ENCODE data around the gene TTC27.

Gene TTC27

DNA sequence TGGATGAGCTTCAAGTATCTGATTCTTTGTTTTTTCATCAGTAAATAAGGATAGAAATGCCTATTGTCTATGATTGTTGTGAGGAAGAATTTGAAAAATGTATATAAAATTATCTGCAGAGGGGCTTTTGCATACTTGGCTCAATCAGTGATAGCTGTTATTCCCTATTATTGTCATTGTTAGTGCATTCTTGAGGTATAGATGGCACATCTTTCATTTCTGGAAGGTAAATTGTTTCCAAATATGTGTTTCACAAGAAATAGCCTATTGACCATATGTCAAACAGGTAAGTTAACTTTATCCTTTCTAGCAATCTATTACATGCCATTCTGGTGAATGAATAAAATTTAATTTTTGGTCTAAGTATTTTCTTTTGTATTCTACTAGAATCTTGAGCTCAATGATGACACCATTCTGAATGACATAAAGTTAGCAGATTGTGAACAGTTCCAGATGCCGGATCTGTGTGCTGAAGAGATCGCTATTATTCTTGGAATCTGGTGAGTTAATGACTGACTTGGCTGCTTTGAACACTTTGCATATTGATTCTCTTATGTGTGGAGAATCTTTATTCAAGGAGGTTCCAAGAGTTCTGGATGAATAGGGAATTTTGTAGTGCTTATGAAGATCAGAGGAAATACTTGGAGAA is 44.2 kb downstream of the TTC27 start:
- peak; percentile 52 for DNase-seq

DNA sequence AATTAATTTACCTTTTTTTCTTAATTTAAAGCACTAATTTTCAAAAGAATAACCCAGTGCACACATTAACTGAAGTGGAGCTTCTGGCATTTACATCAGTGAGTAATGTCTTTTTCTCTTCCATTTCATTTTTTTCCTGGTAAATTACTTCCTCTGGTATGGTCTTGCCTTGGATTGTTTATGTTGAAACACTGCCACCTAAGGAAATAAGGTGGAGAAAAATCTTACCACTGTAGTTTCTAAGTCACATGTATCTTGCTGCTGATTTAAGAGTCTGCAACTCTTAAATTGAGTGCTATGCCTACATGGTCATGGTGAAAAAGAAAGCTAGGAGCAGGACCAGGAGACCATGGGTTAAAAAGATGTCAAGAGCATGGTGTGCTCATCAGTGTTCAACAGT is 51.0 kb downstream of the TTC27 start:
- DNase-seq: peak; percentile 83

DNA sequence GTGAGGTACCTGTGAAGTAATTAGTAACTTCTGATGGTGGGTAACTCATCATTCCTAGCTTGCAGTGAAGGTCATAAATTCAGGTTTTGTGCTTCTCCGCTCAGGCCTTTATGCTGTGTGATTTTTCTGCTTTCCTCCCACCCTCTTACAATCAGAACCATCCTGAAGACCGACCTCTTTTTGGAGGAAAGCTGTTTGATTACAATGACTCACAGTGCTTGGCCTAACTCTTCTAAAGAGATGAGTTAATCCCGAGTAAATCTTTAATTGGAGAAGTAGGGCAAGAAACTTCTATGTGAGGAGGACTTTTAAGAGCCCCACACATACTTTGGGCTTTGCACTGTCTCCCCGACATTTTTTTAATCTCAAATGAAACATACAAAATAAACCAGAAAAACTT is 53.1 kb downstream of the TTC27 start:
- DNase-seq: no peak

DNA sequence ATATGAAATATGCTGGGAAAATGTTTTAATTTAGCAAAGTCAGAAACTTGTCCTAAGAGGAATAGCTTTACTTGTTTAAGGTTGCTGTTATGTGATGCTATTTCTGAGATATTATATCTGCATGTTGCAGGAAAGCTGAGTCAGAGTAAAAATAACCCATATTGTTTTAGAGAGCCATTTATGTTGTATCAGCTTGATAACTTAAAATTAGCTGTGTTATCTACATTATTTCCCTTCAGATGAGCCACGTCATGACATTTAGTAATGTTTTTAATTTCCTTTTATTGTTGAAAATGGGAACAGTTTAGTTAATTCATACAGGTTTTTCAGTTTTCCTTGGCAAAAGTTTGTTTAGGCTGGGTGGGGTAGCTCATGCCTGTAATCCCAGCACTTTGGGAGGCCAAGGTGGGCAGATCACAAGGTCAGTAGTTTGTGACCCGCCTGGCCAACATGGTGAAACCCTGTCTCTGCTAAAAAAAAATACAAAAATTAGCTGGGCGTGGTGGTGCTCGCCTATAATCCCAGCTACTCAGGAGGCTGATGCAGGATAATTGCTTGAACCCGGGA is 55.8 kb downstream of the TTC27 start:
- DNase-seq: no peak

DNA sequence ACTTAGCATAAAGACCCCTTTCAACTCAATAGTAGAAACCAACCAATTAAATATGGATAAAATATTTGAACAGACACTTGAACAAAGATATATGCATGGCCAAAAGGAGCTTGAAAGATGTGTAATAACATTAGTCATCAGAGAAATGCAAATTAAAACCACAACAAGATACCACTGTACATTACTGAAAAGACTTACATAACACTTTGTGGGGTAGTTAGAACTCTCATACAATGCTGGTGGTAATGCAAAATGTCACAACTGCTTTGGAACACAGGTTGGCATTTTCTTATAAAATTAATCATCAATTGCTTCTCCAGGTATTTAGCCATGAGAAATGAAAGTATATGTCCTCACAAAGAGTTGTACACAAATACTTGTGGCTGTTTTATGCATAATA is 60.7 kb downstream of the TTC27 start:
- peak; percentile 75 for DNase-seq

DNA sequence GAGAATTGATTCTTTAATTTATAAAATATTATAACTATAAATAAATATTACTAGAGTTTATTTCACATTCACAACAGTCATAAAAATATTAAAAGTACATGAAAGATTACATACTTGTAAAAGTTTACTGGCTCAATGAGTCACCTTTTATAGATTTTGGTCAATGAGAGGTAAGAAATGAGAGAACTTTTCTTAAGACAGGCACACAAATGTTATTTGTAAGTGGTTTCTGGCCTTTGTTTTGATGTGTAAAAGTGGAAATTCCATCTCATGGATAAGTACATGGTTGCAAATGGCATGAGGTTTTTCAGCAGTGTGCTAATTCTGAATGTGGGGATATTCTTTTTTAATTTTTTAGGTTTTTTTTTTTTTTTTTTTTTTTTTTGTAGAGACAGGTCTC is 63.8 kb downstream of the TTC27 start:
- DNase-seq: no peak

DNA sequence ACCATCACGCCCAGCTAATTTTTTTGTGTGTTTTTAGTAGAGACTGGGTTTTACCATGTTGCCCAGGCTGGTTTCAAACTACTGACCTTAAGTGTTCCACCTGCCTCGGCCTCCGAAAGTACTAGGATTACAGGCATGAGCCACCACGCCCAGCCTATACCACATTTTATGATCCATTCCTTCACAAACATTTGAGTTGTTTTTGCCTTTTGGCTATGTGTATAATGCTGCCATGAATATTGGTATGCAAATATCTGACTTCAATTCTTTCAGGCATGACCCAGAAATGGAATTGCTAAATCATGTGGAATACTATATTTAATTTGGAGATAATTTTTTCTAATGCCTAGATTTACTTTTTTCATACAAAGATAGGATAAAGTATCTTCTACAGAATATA is 68.6 kb downstream of the TTC27 start:
- no peak for DNase-seq

DNA sequence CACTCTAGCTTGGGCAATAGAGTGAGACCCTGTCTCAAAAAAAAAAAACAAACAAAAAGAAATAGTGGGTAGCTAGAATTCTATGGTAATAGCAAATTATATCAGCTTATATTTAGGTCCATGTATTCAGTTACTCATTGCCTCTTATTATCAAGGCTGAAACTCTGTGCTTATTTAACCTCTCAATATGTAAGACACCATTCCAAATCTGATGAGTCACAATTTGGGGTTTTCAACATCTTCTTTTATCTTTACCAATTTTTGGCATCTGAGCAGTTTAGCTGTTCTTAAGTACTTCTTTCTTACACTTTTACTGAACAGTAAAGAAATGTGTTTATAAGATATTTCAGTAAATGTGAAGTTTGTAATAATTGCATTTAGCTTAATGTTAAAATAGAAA is 69.3 kb downstream of the TTC27 start:
- DNase-seq: peak; percentile 85

DNA sequence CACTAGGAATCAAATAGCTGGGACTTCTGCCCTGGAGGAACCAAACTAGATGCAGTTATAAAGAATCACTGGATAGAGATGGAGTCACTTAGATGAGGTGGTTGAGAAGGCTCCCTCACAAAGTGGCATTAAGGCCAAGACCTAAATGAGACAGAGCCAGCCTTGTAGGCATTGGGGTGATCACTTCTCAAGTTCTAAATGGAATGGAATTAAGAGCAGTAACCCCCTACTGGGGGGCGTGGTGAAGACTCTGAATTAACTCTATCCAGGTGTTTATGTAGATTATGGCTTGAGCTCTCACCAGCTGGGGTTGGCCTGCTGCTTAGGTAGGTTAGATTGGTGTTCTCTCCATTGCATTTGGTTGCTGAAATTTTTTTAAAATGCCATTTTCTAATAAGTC is 71.3 kb downstream of the TTC27 start:
- no peak for DNase-seq

DNA sequence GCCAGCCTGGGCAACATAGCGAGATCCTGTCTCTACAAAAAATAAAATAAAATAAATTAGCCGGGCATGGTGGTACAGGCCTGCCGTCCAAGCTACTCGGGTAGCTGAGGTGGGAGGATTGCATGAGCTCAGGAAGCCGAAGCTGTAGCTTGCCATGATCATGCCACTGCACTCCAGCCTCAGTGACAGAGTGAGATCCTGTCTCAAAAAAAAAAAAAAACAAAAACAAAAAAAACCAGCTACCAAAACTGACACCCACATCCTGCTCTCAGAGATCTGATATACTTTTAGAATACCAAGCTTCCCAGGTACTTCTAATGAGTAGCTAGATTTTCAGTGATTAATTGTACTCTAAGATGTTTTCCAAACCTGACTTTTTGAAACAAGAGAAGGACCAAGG is 74.0 kb downstream of the TTC27 start:
- DNase-seq: no peak

DNA sequence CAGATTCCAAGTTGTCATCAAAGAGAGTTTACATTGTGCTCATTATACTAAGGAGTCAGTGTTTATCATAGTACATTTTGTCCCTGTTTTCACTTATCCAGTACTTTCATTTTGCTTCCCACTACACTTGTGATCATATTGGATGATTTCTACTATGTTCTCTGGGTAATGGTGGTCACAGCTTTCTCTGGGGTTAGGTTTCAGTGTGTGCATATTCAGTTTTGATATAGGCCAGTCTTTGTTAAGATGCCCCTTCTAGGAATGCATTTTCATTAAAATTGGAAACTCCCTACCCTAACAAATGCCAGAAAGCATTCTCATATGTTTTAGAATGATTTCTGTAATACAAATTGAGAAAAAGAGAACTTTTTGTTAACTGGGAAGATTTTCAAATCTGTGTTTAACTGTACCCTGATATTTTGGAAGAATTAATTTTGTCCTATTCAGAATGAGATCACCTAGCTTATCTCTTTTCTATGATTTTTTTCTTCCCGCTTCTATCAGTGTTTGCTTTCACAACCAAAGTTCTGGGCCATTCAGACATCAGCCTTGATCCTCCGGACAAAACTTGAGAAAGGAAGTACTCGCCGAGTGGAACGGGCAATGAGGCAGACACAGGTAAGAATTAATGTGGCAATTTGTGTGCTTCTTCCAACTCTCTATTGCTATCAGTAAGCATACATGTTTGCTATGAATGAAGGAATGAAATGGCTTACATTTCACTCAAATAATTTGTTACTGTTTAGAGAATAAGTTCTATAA is 74.6 kb downstream of the TTC27 start:
- no peak for DNase-seq

DNA sequence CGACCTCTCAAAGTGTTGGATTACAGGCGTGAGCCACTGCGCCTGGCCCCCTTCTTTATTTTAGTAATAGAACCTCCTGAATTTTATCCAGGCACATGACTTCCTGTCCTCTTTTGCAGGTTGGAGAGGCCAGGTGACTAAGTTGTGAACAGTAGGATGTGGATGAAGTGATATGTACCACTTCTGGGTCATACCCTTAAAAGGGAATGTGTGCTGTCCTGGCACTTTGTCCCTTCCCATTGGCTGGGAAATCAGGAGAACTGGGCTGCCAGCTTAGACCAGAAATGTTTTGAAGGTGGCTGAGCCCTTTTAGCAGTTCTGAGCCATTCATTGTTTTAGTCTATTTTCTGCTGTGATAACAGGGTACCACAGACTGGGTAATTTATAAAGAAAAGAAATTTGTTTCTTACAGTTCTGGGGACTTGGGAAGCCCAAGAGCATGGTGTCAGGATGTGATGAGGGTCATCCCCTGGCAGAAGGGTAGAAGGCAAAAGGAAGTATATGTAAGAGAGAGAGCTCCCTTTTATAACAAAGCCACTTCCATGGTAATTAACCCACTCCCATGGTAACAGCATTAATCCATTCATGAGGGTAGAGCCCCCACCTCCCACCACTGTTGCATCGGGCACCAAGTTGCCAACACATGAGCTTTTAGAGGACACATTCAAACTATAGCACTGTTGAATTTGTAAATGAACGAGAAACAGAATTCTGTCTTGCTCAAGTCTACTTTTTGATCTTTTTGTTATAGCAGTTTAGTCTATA is 79.1 kb downstream of the TTC27 start:
- no peak for DNase-seq

DNA sequence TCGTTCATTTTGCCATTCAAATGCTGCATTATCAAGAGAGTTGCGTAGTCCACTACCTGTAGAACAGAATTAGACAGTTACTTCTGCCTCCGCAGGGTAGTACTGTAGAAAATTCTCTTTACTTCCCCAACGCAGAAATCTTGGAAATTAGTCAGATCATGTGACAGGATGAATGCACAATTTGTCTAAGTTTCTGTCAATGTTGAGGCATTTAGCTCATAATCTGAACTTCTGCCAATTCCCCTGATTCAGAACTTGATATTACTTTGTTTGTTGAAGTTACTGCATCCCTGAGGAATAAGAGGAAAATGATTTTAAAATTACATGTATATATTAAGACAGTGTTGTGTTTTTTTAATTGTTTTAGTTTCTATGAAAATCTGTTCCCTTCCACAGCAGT is 83.4 kb downstream of the TTC27 start:
- DNase-seq: peak; percentile 94

DNA sequence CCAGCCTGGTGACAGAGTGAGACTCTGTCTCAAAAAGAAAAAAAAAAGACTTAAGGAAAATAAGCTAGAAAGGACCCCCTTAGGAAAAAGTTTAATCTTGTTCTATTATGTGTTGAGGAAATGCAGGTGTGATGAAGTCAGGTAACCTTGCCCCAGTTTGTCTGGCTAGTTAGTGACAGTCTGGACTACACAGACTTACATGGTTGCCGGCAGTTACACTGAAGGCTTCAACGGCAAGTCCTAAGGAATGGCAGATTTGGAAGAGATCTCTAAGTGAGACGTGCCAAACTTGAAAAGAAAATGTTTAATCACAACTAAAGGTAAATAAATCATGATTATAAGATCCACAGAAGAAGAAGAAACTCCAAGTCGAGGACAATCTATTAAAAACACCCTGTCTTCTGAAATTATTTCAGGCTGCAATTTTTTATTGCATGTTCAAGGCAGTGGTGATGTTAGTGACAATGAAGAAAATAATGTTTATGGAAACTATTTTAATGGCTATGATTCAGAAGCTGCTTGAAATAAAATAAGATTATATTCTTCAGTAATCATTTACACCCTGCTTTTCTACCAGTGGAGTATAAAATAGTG is 84.2 kb downstream of the TTC27 start:
- peak; percentile 52 for DNase-seq

DNA sequence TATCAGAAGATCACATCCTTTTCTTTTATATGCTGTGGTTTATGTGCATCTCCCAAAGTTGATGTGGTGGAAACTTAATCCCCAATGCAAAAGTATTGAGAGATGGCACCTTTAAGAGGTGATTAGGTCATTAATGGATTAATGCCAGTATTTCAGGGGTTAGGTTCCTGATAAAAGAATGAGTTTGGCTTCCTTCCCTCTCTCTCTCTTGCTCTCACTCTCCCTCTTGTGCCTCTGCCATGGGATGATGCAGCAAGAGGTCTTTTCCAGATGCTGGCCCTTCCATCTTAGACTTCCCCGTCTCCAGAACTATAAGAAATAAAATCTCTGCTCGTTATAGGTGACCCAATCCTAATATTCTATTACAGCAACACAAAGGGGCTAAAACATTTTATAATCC is 85.0 kb downstream of the TTC27 start:
- DNase-seq: peak; percentile 66

DNA sequence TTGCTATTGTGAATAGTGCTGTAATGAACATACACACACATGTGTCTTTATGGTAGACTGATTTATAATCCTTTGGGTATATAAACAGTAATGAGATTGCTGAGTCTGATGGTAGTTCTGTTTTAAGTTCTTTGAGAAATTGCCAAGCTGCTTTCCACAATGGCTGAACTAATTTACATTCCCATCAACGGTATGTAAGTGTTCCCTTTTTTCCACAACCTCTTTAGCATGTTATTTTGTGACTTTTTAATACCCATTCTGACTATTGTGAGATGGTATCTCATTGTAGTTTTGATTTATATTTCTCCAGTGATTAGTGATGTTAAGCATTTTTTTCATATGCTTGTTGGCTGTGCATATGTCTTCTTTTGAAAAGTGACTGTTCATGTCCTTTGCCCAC is 86.7 kb downstream of the TTC27 start:
- peak; percentile 42 for DNase-seq

DNA sequence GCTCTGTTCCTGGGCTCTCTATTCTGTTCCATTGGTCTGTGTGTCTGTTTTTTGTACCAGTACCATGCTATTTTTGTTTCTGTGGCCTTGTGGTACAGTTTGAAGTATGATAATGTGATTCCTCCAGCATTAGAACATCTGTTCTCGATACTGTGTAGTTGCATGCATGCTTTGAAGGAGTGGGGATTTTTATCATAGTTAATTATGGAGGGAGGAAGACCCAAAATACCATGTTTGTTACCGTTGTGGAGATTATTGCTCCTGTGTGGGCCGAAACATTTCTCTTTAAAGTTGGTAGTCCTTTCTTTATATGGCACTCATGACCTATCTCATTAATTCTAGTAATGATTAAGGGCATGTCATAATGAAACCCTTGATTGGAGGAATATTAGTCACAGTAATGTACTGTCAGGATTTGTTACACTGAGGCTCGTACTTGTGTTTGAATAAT is 87.6 kb downstream of the TTC27 start:
- DNase-seq: peak; percentile 33

DNA sequence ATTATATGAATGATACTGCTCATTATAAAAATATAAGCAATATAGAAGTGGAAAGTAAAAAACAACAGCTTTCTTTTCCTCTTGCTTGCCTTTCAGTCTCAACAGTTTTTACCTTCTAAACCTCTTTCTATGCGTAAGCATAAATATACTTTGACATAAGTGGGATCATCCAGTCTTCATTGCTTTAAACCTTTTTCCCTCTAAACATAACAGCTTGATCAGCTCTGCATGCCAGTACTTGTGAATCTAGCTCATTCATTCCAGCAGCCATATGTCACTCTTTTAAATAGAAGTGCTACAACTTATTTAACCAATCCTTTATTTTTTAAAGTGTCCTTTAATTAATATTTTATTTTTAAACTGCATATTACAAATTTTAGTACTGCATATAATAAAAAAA is 88.1 kb downstream of the TTC27 start:
- DNase-seq: peak; percentile 39

DNA sequence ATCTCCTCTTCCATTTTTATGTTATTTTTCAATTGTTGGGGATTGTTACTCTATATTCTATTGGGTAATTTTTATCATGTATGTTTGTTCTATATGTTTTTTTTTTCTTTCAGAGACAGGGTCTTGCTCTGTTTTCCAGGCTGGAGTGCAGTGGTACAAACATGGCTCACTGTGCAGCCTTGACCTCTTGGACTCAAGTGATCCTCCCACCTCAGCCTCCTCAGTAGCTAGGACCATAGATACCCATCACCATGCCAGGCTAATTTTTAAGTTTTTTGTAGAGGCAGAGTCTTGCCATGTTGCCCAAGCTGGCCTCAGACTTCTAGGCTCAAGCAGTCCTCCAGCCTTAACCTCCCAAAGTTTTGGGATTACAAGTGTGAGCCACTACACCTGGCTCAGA is 88.7 kb downstream of the TTC27 start:
- no peak for DNase-seq

DNA sequence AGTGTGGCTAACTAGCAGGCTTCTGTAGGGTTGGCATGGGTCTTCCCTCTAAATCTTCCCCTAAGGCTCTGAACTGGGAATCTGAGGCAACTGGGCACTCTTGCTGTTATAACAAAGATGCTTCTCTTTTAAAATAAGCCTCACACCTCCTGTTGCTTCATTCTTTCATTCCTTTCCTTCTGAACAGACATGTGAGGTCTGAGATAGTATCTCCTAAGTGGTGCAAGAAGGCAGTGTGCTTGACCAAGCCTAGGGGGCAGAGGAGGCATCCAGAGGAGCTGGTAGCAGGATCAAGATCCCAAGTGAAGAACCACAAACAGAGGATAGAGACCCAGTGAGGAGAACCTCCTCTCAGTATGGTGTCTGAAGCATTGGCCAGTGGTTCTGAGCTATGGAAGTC is 90.9 kb downstream of the TTC27 start:
- DNase-seq: no peak

DNA sequence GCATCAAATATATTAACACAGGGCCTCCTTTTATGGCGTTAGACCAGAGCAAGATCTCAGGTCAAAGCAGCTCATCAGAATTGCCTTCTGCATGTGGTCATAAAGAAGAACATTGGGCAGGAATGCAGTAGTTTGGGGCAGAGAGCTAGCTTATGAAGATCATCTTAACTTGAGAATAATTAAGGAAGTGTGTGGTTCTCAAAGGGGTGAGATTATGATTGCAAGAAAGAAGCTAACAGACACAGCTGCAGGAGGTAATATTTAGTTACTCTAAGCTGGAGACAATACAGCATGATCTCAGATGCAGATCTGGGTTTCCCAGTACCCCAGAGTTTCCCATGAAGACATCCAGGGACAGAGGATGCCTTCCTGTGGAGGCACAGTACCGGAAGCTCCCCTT is 91.6 kb downstream of the TTC27 start:
- DNase-seq: no peak

DNA sequence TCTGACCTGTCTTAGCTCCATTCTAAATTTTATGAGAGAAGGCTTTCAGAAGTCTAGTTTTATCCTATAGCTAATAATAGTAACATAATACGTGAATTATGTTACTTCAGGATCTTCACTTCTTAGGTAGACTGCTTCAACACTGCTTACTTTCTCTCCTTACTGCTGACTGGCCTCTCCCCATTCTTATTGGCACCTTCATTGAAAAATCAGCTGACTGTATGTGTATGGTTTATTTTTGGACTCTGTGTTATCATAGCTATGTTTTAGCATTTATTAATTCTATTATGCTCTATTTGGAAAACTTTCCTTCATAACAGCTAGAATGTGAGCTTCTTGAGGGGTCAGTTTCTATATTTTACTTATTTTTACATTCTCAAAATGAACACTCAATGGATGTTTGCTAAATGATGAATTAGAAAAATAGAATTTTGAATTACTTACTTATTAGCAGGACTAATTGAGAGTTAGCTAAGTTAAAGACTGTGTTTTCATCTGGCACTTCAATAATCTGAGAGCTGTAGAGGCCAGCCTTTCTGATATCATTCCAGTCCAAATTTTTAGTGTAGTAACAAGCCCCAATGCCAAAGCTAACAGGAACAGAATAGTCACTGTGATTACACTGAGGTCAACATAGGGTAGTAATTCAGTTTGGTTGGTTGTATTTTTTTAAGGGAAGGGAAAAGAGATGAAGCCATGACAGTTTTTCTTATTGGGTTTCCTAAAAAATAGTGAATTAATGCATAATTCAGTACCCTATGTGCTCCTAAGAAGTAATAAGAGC is 92.3 kb downstream of the TTC27 start:
- DNase-seq: no peak
